ENCODE data around the gene IQGAP2.

IQGAP2 gene

GRCh38 chr5:76652809-76653414, 249.8 kb downstream of the IQGAP2 start:
- TF ChIP-seq BACH2 (CRISPR knock-in tag; IDR thresholded peaks at IDR 0.05; ENCODE audit: borderline replicate concordance), result no peak
- TF ChIP-seq ESRRG (CRISPR knock-in tag; IDR thresholded peaks at IDR 0.05), result no peak
- TF ChIP-seq GLIS3 (CRISPR knock-in tag; IDR thresholded peaks at IDR 0.05), result no peak
- TF ChIP-seq ZFP3 (CRISPR knock-in tag; IDR thresholded peaks at IDR 0.05), result no peak
- TF ChIP-seq ZFP30 (CRISPR knock-in tag; IDR thresholded peaks at IDR 0.05), result no peak
- no peak for TF ChIP-seq PPARA (CRISPR knock-in tag; IDR thresholded peaks at IDR 0.05; ENCODE audit: borderline replicate concordance)
- TF ChIP-seq PATZ1 (CRISPR knock-in tag; IDR thresholded peaks at IDR 0.05; ENCODE audit: borderline replicate concordance), result no peak
- no peak for TF ChIP-seq ZNF8 (CRISPR knock-in tag; IDR thresholded peaks at IDR 0.05)
- TF ChIP-seq, protein P1, sequence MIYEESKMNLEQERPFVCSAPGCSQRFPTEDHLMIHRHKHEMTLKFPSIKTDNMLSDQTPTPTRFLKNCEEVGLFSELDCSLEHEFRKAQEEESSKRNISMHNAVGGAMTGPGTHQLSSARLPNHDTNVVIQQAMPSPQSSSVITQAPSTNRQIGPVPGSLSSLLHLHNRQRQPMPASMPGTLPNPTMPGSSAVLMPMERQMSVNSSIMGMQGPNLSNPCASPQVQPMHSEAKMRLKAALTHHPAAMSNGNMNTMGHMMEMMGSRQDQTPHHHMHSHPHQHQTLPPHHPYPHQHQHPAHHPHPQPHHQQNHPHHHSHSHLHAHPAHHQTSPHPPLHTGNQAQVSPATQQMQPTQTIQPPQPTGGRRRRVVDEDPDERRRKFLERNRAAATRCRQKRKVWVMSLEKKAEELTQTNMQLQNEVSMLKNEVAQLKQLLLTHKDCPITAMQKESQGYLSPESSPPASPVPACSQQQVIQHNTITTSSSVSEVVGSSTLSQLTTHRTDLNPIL (CRISPR knock-in tag; IDR thresholded peaks at IDR 0.05; ENCODE audit: low read depth), result no peak
- TF ChIP-seq ZNF70 (CRISPR knock-in tag; IDR thresholded peaks at IDR 0.05), result no peak
- TF ChIP-seq TOX (CRISPR knock-in tag; IDR thresholded peaks at IDR 0.05; ENCODE audit: borderline replicate concordance), result no peak
- no peak for TF ChIP-seq CSDC2 (CRISPR knock-in tag; IDR thresholded peaks at IDR 0.05)
- TF ChIP-seq ISL1 (CRISPR knock-in tag; IDR thresholded peaks at IDR 0.05), result no peak
- no peak for TF ChIP-seq POU6F1 (CRISPR knock-in tag; IDR thresholded peaks at IDR 0.05; ENCODE audit: borderline replicate concordance, low read depth)
- TF ChIP-seq CSRNP3 (CRISPR knock-in tag; IDR thresholded peaks at IDR 0.05), result no peak
- no peak for TF ChIP-seq TSHZ2 (CRISPR knock-in tag; IDR thresholded peaks at IDR 0.05)
- no peak for TF ChIP-seq ZC3H10 (CRISPR knock-in tag; IDR thresholded peaks at IDR 0.05)
- no peak for ATAC-seq

GRCh38 chr5:76657091-76657490, 254.0 kb downstream of the IQGAP2 start:
- no peak for ATAC-seq
- TF ChIP-seq ZFP3 (CRISPR knock-in tag; IDR thresholded peaks at IDR 0.05), result no peak
- TF ChIP-seq ZNF8 (CRISPR knock-in tag; IDR thresholded peaks at IDR 0.05), result no peak
- no peak for TF ChIP-seq ZC3H10 (CRISPR knock-in tag; IDR thresholded peaks at IDR 0.05)
- TF ChIP-seq TOX (CRISPR knock-in tag; IDR thresholded peaks at IDR 0.05; ENCODE audit: borderline replicate concordance), result no peak
- TF ChIP-seq, protein P1 (CRISPR knock-in tag; IDR thresholded peaks at IDR 0.05; ENCODE audit: low read depth), result no peak
- TF ChIP-seq ZNF70 (CRISPR knock-in tag; IDR thresholded peaks at IDR 0.05), result no peak
- TF ChIP-seq ZFP30 (CRISPR knock-in tag; IDR thresholded peaks at IDR 0.05), result no peak
- no peak for TF ChIP-seq TCF4 (CRISPR knock-in tag; IDR thresholded peaks at IDR 0.05; ENCODE audit: borderline replicate concordance)
- no peak for TF ChIP-seq CSDC2 (CRISPR knock-in tag; IDR thresholded peaks at IDR 0.05)

All from SK-N-SH treated with all-trans-retinoic acid at 6 μM for 48 hours (cell line).